Liver (tissue), 9 donors: Measurements from ENCODE around the gene EEF1A1. TPM values are rescaled to one million over a fixed set of nuclear protein-coding genes. Genes with fewer than 3 reads are reported as not detected.
"Not testable (repeated sequence)": the region's sequence is repeated elsewhere in the genome, so short reads cannot be mapped to it uniquely, and the experiment has no call there.

Source experiments
- DNase-seq: peaks from one replicate; pipeline ENCODE4 v3.0.0-alpha.2; 2017; ENCODE audit warnings: low spot score
- H3K27ac ChIP-seq, 2 donors: one replicate each; pipeline ENCODE4 v1.7.0; 2013; ENCODE audit warnings: inconsistent platforms in 2 of 2, low read length in 2 of 2, control low read depth in 1 of 2, low read depth in 1 of 2, mild to moderate bottlenecking in 1 of 2
- H3K27me3 ChIP-seq, 4 donors: one replicate each; pipeline versions ENCODE4 v1.6.1 to v1.7.0; 2013; ENCODE audit warnings: low read length in 3 of 4, inconsistent platforms in 1 of 4, mild to moderate bottlenecking in 1 of 4, moderate library complexity in 1 of 4; ENCODE audit not compliant: control insufficient read depth in 4 of 4, insufficient read depth in 4 of 4
- H3K36me3 ChIP-seq, 4 donors: one replicate each; pipeline versions ENCODE4 v1.6.1 to v1.7.0; 2013; ENCODE audit warnings: low read length in 3 of 4, mild to moderate bottlenecking in 3 of 4, low read depth in 1 of 4, moderate library complexity in 1 of 4; ENCODE audit not compliant: control insufficient read depth in 4 of 4, insufficient read depth in 3 of 4
- H3K4me1 ChIP-seq, 4 donors: one replicate each; pipeline versions ENCODE4 v1.6.1 to v1.7.0; 2013; ENCODE audit warnings: low read length in 3 of 4, mild to moderate bottlenecking in 3 of 4, moderate library complexity in 1 of 4; ENCODE audit not compliant: control insufficient read depth in 4 of 4, insufficient read depth in 4 of 4
- H3K4me3 ChIP-seq, 3 donors: one replicate each; pipeline versions ENCODE4 v1.6.1 to v1.7.0; 2013; ENCODE audit warnings: low read length in 3 of 3, control low read depth in 1 of 3, low read depth in 1 of 3, mild to moderate bottlenecking in 1 of 3
- H3K9ac ChIP-seq, 2 donors: one replicate each; pipeline ENCODE4 v1.7.0; 2013; ENCODE audit warnings: low read length in 2 of 2, mild to moderate bottlenecking in 2 of 2, moderate library complexity in 2 of 2, control low read depth in 1 of 2, low read depth in 1 of 2
- H3K9me3 ChIP-seq, 4 donors: one replicate each; pipeline versions ENCODE4 v1.6.1 to v1.7.0; 2013; ENCODE audit warnings: low read length in 3 of 4; ENCODE audit not compliant: control insufficient read depth in 4 of 4
- EGR1 ChIP-seq, 2 donors: IDR thresholded peaks; 2 replicates each; pipeline ENCODE4 v1.6.1; 2016 to 2018; ENCODE audit warnings: antibody characterized with exemption in 2 of 2, low read depth in 2 of 2
- FOXA2 ChIP-seq: IDR thresholded peaks from 2 replicates; pipeline ENCODE4 v1.6.1; 2016; ENCODE audit warnings: antibody characterized with exemption
- GABPA ChIP-seq, 2 donors: IDR thresholded peaks in 1 of 2; conservative IDR thresholded peaks in 1 of 2; 2 replicates each; pipeline ENCODE4 v1.6.1; 2016; ENCODE audit warnings: antibody characterized with exemption in 2 of 2, mild to moderate bottlenecking in 1 of 2, moderate library complexity in 1 of 2
- HNF4A ChIP-seq, 2 donors: conservative IDR thresholded peaks; 2 replicates each; pipeline ENCODE4 v1.6.1; 2016; ENCODE audit warnings: antibody characterized with exemption in 2 of 2, mild to moderate bottlenecking in 2 of 2
- NR2F2 ChIP-seq: IDR thresholded peaks from 2 replicates; pipeline ENCODE4 v1.6.1; 2016; ENCODE audit warnings: antibody characterized with exemption
- RAD21 ChIP-seq, 2 donors: IDR thresholded peaks; 2 replicates each; pipeline ENCODE4 v1.6.1; 2016; ENCODE audit warnings: antibody characterized with exemption in 2 of 2, mild to moderate bottlenecking in 2 of 2
- SP1 ChIP-seq: IDR thresholded peaks from 2 replicates; pipeline ENCODE4 v1.6.1; 2018; ENCODE audit warnings: antibody characterized with exemption, mild to moderate bottlenecking
- TAF1 ChIP-seq: conservative IDR thresholded peaks from 2 replicates; pipeline ENCODE4 v1.6.1; 2016; ENCODE audit warnings: antibody characterized with exemption, mild to moderate bottlenecking
- WGBS: extraction: QIAGEN DNeasy Blood & Tissue Kit; methylation state at CpG from one replicate; pipeline ENCODE4 v1.1.7; 2013; 5-methylcytosine and 5-hydroxymethylcytosine counted together
- polyA plus RNA-seq, 2 donors: library from polyadenylated mRNA; stranded (reverse) in 1 of 2; unstranded in 1 of 2; fragments of 200-250 nt in 1 of 2; fragments of >200 nt in 1 of 2; fragmentation: Nextera tagmentation in 1 of 2; extraction: Ambion mirVana in 1 of 2; gene quantifications; one replicate each; pipeline versions ENCODE4 v1.2.1 to v1.2.3, GENCODE V29; 2013 to 2015
- total RNA-seq, 2 donors: library from RNA; depleted of rRNA; stranded (reverse); fragments of >200 nt; gene quantifications; one replicate each; pipeline ENCODE4 v1.2.3, GENCODE V29; 2014
- TF ChIP-seq, protein P1 (sequence below): IDR thresholded peaks from 2 replicates; pipeline ENCODE4 v1.6.1; 2016; ENCODE audit warnings: antibody characterized with exemption
- TF ChIP-seq, protein P2 (sequence below): IDR thresholded peaks from 2 replicates; pipeline ENCODE4 v1.6.1; 2016; ENCODE audit warnings: antibody characterized with exemption
- donor health status: healthy.
- donor health status: healthy.
- donor health status: healthy.
- donor health status: healthy.
- donor health status: healthy.

EEF1A1 gene
- total and polyA plus RNA-seq, 4 donors, result 1,383 to 7,379 (median 3,535) TPM

DNA sequence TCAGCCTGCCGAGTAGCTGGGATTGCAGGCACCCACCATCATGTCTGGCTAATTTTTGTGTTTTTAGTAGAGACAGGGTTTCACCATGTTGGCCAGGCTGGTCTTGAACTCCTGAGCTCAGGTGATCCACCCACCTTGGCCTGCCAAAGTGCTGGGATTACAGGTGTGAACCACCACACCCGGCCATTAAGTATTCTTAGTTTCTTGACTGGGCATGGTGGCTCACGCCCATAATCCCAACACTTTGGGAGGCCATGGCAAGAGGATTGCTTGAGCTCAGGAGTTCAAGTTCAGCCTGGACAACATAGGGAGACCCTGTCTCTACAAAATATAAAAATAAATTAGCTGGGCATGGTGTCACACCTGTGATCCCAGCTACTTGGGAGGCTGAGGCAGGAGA lies 21.6 kb upstream of the EEF1A1 start:
- H3K27me3 ChIP-seq, result not testable (repeated sequence)
- WGBS, result 95% methylated on average over 3 of the region's 3 CpGs

GRCh38 chr6:73538116-73538779 lies 17.4 kb upstream of the EEF1A1 start:
- Histone ChIP-seq H3K4me1 (peaks cover 0 to 3% (median under 1%) of the 10 kb centered on the region in 4 donors), H3K27me3 (no peaks in the 10 kb centered on the region), H3K36me3 (no peaks in the 10 kb centered on the region), H3K27ac (no peak overlapping the region), H3K4me3 (no peak overlapping the region), H3K9ac (no peak overlapping the region), H3K9me3 (no peaks in the 10 kb centered on the region)
- 94% methylated on average over 10 of the region's 10 CpGs for WGBS
- TF ChIP-seq TAF1 (no peak), FOXA2 (no peak), EGR1 (IDR thresholded peaks at IDR 0.05; ENCODE audit: low read depth in 2 of 2) (no peak), NR2F2 (no peak)
- TF ChIP-seq, protein P1, sequence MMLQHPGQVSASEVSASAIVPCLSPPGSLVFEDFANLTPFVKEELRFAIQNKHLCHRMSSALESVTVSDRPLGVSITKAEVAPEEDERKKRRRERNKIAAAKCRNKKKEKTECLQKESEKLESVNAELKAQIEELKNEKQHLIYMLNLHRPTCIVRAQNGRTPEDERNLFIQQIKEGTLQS, result no peak
- TF ChIP-seq, protein P2, sequence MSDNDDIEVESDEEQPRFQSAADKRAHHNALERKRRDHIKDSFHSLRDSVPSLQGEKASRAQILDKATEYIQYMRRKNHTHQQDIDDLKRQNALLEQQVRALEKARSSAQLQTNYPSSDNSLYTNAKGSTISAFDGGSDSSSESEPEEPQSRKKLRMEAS, result no peak
- no peak for DNase-seq

More for the DNA sequence above, 21.6 kb upstream of the EEF1A1 start:
- not testable (repeated sequence) for H3K27ac ChIP-seq, H3K4me3 ChIP-seq, DNase-seq, H3K9ac ChIP-seq, H3K4me1 ChIP-seq, H3K36me3 ChIP-seq, H3K9me3 ChIP-seq

DNA sequence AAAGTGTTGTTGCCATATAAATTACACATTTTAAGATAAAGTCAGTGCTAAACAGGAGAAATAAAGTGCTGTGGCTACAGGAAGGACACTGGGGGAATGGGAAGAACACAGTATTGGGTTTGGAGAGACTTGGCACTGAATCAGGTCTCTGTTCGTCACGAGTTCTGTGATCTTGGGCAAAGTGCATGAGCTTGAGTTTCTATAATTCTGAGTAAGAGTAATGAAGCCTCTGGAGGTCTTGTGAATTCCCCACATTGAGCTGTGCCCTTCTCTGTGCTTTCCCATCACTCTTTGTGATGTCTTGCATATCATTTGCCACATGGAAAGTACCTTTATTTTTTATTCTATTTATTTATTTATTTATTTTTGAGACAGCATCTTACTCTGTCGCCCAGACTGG lies 16.8 kb upstream of the EEF1A1 start:
- WGBS, result 43% methylated on average over 3 of the region's 3 CpGs
- H3K4me1 ChIP-seq, result peaks cover 0 to 3% (median 0%) of the 10 kb centered on the region in 4 donors
- TF ChIP-seq TAF1, result no peak
- TF ChIP-seq HNF4A (conservative IDR thresholded peaks at IDR 0.05), result peak in 1 of 2 donors; percentile 19
- no peak for TF ChIP-seq GABPA (IDR thresholded peaks at IDR 0.05 in 1 of 2, conservative IDR thresholded peaks at IDR 0.05 in 1 of 2)
- TF ChIP-seq EGR1 (IDR thresholded peaks at IDR 0.05; ENCODE audit: low read depth in 2 of 2), result no peak
- no peak overlapping the region for H3K9ac ChIP-seq
- H3K27ac ChIP-seq, result no peak overlapping the region
- H3K36me3 ChIP-seq, result no peaks in the 10 kb centered on the region
- no peaks in the 10 kb centered on the region for H3K9me3 ChIP-seq
- no peak overlapping the region for H3K4me3 ChIP-seq
- no peak for DNase-seq
- no peaks in the 10 kb centered on the region for H3K27me3 ChIP-seq

DNA sequence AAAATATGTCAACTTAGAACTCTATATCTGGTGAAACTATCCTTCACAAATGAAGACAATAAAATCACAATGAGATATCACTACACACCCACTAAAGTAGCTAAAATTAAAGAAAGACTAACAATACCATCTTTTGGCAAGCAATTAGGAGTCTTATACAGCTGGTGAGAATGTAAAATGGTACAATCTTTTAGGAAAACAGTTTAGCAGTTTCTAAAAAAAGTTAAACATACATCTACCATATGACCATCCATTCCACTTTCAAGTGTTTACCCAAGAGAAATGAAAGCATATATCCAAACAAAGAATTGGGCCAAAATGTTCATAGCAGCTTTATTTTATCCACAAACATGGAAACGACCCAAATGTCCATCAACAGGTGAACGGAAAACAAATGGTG lies 13.8 kb upstream of the EEF1A1 start:
- no peak overlapping the region for H3K27ac ChIP-seq
- no peaks in the 10 kb centered on the region for H3K36me3 ChIP-seq
- H3K9ac ChIP-seq, result no peak overlapping the region
- DNase-seq, result no peak
- H3K4me3 ChIP-seq, result no peak overlapping the region
- WGBS, result 84% methylated on average over 2 of the region's 2 CpGs
- H3K4me1 ChIP-seq, result peaks cover 0 to 3% (median 0%) of the 10 kb centered on the region in 4 donors
- no peak for TF ChIP-seq RAD21 (IDR thresholded peaks at IDR 0.05)
- TF ChIP-seq GABPA (IDR thresholded peaks at IDR 0.05 in 1 of 2, conservative IDR thresholded peaks at IDR 0.05 in 1 of 2), result no peak
- no peak for TF ChIP-seq HNF4A (conservative IDR thresholded peaks at IDR 0.05)
- TF ChIP-seq SP1, result no peak
- TF ChIP-seq FOXA2, result no peak
- H3K27me3 ChIP-seq, result no peaks in the 10 kb centered on the region
- no peaks in the 10 kb centered on the region for H3K9me3 ChIP-seq
